Erythroblast (primary cell): ENCODE measurements around the gene UBC.
"Not testable (repeated sequence)": the region's sequence is repeated elsewhere in the genome, so short reads cannot be mapped to it uniquely, and the experiment has no call there.

Experiments
- DNase-seq, 2 experiments: peaks; one replicate each; lab custom pipeline; 2025; lab: John Stamatoyannopoulos, UW
- GATA1 ChIP-seq: IDR thresholded peaks from 2 replicates; pipeline ENCODE4 v1.6.1; 2011; ENCODE audit warnings: low read depth, mild to moderate bottlenecking, control low read depth, low read length, moderate library complexity
- POLR2A ChIP-seq: IDR thresholded peaks from 2 replicates; pipeline ENCODE4 v1.6.1; 2011; ENCODE audit warnings: mild to moderate bottlenecking, low read length

The UBC gene

GRCh38 chr12:124941170-124941527, 26.7 kb upstream of the UBC start:
- TF ChIP-seq POLR2A (no peak), GATA1 (no peak)
- DNase-seq = no peak

GRCh38 chr12:124940393-124941169, 26.1 kb upstream of the UBC start:
- DNase-seq = no peak
- TF ChIP-seq GATA1 (no peak), POLR2A (peak; percentile 50)

- DNase-seq = no peak
- TF ChIP-seq POLR2A = no peak
- no peak for TF ChIP-seq GATA1
These were observed 25.6 kb upstream of the UBC start for GRCh38 chr12:124940143-124940392.

- no peak for DNase-seq
- no peak for TF ChIP-seq GATA1
- no peak for TF ChIP-seq POLR2A
These were observed 25.1 kb upstream of the UBC start for GRCh38 chr12:124939421-124940142.

GRCh38 chr12:124939079-124939420, 24.6 kb upstream of the UBC start:
- TF ChIP-seq POLR2A = peak; percentile 67
- no peak for TF ChIP-seq GATA1
- no peak for DNase-seq

- DNase-seq = no peak
These were observed 24.1 kb upstream of the UBC start for GRCh38 chr12:124938587-124938986.

GRCh38 chr12:124938108-124938507, 23.7 kb upstream of the UBC start:
- TF ChIP-seq GATA1 (no peak), POLR2A (no peak)
- no peak for DNase-seq

More at GRCh38 chr12:124938587-124938986, 24.1 kb upstream of the UBC start:
- TF ChIP-seq GATA1 (no peak), POLR2A (no peak)

- not testable (repeated sequence) for DNase-seq
These were observed 17.1 kb upstream of the UBC start for GRCh38 chr12:124931528-124931927.

GRCh38 chr12:124930586-124930985, 16.1 kb upstream of the UBC start:
- no peak for DNase-seq
- no peak for TF ChIP-seq POLR2A
- no peak for TF ChIP-seq GATA1

- DNase-seq = no peak
- no peak for TF ChIP-seq GATA1
- TF ChIP-seq POLR2A = no peak
These were observed 15.4 kb upstream of the UBC start for GRCh38 chr12:124929649-124930419.

- TF ChIP-seq POLR2A = no peak
- no peak for TF ChIP-seq GATA1
- DNase-seq = no peak
These were observed 14.6 kb upstream of the UBC start for GRCh38 chr12:124928912-124929530.

- DNase-seq = no peak
- TF ChIP-seq GATA1 = no peak
- no peak for TF ChIP-seq POLR2A
These were observed 13.9 kb upstream of the UBC start for GRCh38 chr12:124928095-124928911.
